Measurements from ENCODE around the gene PTPN11.
"Not testable (repeated sequence)": the region's sequence is repeated elsewhere in the genome, so short reads cannot be mapped to it uniquely, and the experiment has no call there.

Gene PTPN11

GRCh38 chr12:112514926-112515642 lies 96.3 kb downstream of the PTPN11 start:
- DNase-seq (ENCODE audit: low spot score), result peak; percentile 40

- DNase-seq (ENCODE audit: low spot score), result no peak
Observed at GRCh38 chr12:112515868-112516267, 97.1 kb downstream of the PTPN11 start.

GRCh38 chr12:112517730-112518364 lies 99.1 kb downstream of the PTPN11 start:
- DNase-seq (ENCODE audit: low spot score), result no peak

- no peak for DNase-seq (ENCODE audit: low spot score)
Observed at GRCh38 chr12:112518365-112518735, 99.6 kb downstream of the PTPN11 start.

- DNase-seq (ENCODE audit: low spot score), result not testable (repeated sequence)
Observed at GRCh38 chr12:112519841-112520340, 101.1 kb downstream of the PTPN11 start.

- no peak for DNase-seq (ENCODE audit: low spot score)
Observed at GRCh38 chr12:112523856-112524255, 105.1 kb downstream of the PTPN11 start.

GRCh38 chr12:112524269-112524668 lies 105.5 kb downstream of the PTPN11 start:
- DNase-seq (ENCODE audit: low spot score), result no peak

- no peak for DNase-seq (ENCODE audit: low spot score)
Observed at GRCh38 chr12:112524676-112525425, 106.1 kb downstream of the PTPN11 start.

GRCh38 chr12:112525426-112525809 lies 106.7 kb downstream of the PTPN11 start:
- no peak for DNase-seq (ENCODE audit: low spot score)

GRCh38 chr12:112527082-112527481 lies 108.3 kb downstream of the PTPN11 start:
- no peak for DNase-seq (ENCODE audit: low spot score)

- DNase-seq (ENCODE audit: low spot score), result no peak
Observed at GRCh38 chr12:112527501-112527900, 108.8 kb downstream of the PTPN11 start.

- DNase-seq (ENCODE audit: low spot score), result no peak
Observed at GRCh38 chr12:112528521-112528920, 109.8 kb downstream of the PTPN11 start.

- no peak for DNase-seq (ENCODE audit: low spot score)
Observed at GRCh38 chr12:112530941-112531340, 112.2 kb downstream of the PTPN11 start.

- no peak for DNase-seq (ENCODE audit: low spot score)
Observed at GRCh38 chr12:112532106-112532505, 113.4 kb downstream of the PTPN11 start.

- no peak for DNase-seq (ENCODE audit: low spot score)
Observed at GRCh38 chr12:112533528-112533927, 114.8 kb downstream of the PTPN11 start.

- no peak for DNase-seq (ENCODE audit: low spot score)
Observed at GRCh38 chr12:112535017-112535416, 116.3 kb downstream of the PTPN11 start.

GRCh38 chr12:112535637-112536366 lies 117.1 kb downstream of the PTPN11 start:
- DNase-seq (ENCODE audit: low spot score), result no peak

GRCh38 chr12:112536367-112536730 lies 117.6 kb downstream of the PTPN11 start:
- DNase-seq (ENCODE audit: low spot score), result no peak

- DNase-seq (ENCODE audit: low spot score), result peak; percentile 44
Observed at GRCh38 chr12:112537710-112538396, 119.1 kb downstream of the PTPN11 start.

- DNase-seq (ENCODE audit: low spot score), result no peak
Observed at GRCh38 chr12:112538740-112539139, 120.0 kb downstream of the PTPN11 start.

- DNase-seq (ENCODE audit: low spot score), result no peak
Observed at GRCh38 chr12:112539221-112539620, 120.5 kb downstream of the PTPN11 start.

GRCh38 chr12:112540021-112540420 lies 121.3 kb downstream of the PTPN11 start:
- no peak for DNase-seq (ENCODE audit: low spot score)

Data from AG20443 (cell line).